Retinal pigment epithelial cell (primary cell): ENCODE results near the gene IGFBP6.
"Not testable (repeated sequence)": the region's sequence is repeated elsewhere in the genome, so short reads cannot be mapped to it uniquely, and the experiment has no call there.

Source experiments
- DNase-seq: peaks from one replicate; pipeline ENCODE4 v3.0.0-alpha.2; 2010; ENCODE audit warnings: low read depth
- H3K4me3 ChIP-seq: 2 replicates; pipeline ENCODE4 v1.5.1; 2011; ENCODE audit warnings: mild to moderate bottlenecking, low read length, control low read depth, moderate library complexity
- CTCF ChIP-seq: conservative IDR thresholded peaks from 2 replicates; pipeline ENCODE4 v1.5.1; 2011; ENCODE audit warnings: low read depth, low read length, control low read depth, inconsistent platforms

IGFBP6 gene

GRCh38 chr12:53082637-53083175 lies 14.8 kb upstream of the IGFBP6 start:
- H3K4me3 ChIP-seq: no peak overlapping the region
- DNase-seq: no peak
- TF ChIP-seq CTCF: no peak

- H3K4me3 ChIP-seq: no peak overlapping the region
- no peak for TF ChIP-seq CTCF
- DNase-seq: no peak
Measured at GRCh38 chr12:53086361-53086760, 11.1 kb upstream of the IGFBP6 start.

GRCh38 chr12:53090105-53090504 lies 7.4 kb upstream of the IGFBP6 start:
- no peak overlapping the region for H3K4me3 ChIP-seq
- DNase-seq: no peak
- no peak for TF ChIP-seq CTCF

GRCh38 chr12:53090554-53090953 lies 6.9 kb upstream of the IGFBP6 start:
- no peak for DNase-seq
- H3K4me3 ChIP-seq: no peak overlapping the region
- no peak for TF ChIP-seq CTCF

GRCh38 chr12:53091756-53092155 lies 5.7 kb upstream of the IGFBP6 start:
- DNase-seq: no peak
- no peak for TF ChIP-seq CTCF
- no peak overlapping the region for H3K4me3 ChIP-seq

- no peak for TF ChIP-seq CTCF
- DNase-seq: no peak
- H3K4me3 ChIP-seq: no peak overlapping the region
Measured at GRCh38 chr12:53093777-53094393, 3.6 kb upstream of the IGFBP6 start.

GRCh38 chr12:53094394-53094787 lies 3.1 kb upstream of the IGFBP6 start:
- no peak overlapping the region for H3K4me3 ChIP-seq
- DNase-seq: no peak
- TF ChIP-seq CTCF: no peak

GRCh38 chr12:53094796-53095595 lies 2.5 kb upstream of the IGFBP6 start:
- not testable (repeated sequence) for DNase-seq, H3K4me3 ChIP-seq

- not testable (repeated sequence) for H3K4me3 ChIP-seq, DNase-seq
Measured at GRCh38 chr12:53095596-53095895, 1.9 kb upstream of the IGFBP6 start.
